WTC11 (cell line): Measurements from ENCODE around the gene WNT11.

ENCODE experiments used
- CREB1 ChIP-seq: sonication (generic); formaldehyde crosslinking; IDR thresholded peaks from 2 replicates; pipeline ENCODE4 v1.8.0; 2023; ENCODE audit warnings: mild to moderate bottlenecking, missing genetic modification reagents
- CTCF ChIP-seq: fragments of 200-600 bp; IDR thresholded peaks from 2 replicates; pipeline ENCODE4 v1.8.0; 2022; ENCODE audit warnings: antibody characterized with exemption
- ETV6 ChIP-seq: sonication (generic); formaldehyde crosslinking; IDR thresholded peaks from 2 replicates; pipeline ENCODE4 v1.8.1; 2022; ENCODE audit warnings: mild to moderate bottlenecking, missing genetic modification reagents
- HMGXB4 ChIP-seq: sonication (generic); formaldehyde crosslinking; IDR thresholded peaks from 2 replicates; pipeline ENCODE4 v1.8.1; 2023; ENCODE audit warnings: mild to moderate bottlenecking, moderate library complexity, missing genetic modification reagents
- MAX ChIP-seq: sonication (generic); formaldehyde crosslinking; IDR thresholded peaks from 2 replicates; pipeline ENCODE4 v1.8.0; 2022; ENCODE audit warnings: mild to moderate bottlenecking, missing genetic modification reagents
- SMAD4 ChIP-seq: sonication (generic); formaldehyde crosslinking; IDR thresholded peaks from 2 replicates; pipeline ENCODE4 v1.8.0; 2022; ENCODE audit warnings: mild to moderate bottlenecking, missing genetic modification reagents
- ZNF121 ChIP-seq: sonication (generic); formaldehyde crosslinking; IDR thresholded peaks from 2 replicates; pipeline ENCODE4 v1.8.0; 2023; ENCODE audit warnings: missing genetic modification reagents
- ZNF423 ChIP-seq: fragments of 250-450 bp; sonication (Bioruptor Pico); IDR thresholded peaks from 2 replicates; pipeline ENCODE4 v2.1.2; 2022; ENCODE audit warnings: mild to moderate bottlenecking, moderate library complexity
- TF ChIP-seq, protein P1 (sequence below): sonication (generic); formaldehyde crosslinking; IDR thresholded peaks from 2 replicates; pipeline ENCODE4 v1.8.1; 2022; ENCODE audit warnings: missing genetic modification reagents, borderline replicate concordance

GRCh38 chr11:76214186-76214585 lies 7.9 kb upstream of the WNT11 start:
- TF ChIP-seq, protein P1, sequence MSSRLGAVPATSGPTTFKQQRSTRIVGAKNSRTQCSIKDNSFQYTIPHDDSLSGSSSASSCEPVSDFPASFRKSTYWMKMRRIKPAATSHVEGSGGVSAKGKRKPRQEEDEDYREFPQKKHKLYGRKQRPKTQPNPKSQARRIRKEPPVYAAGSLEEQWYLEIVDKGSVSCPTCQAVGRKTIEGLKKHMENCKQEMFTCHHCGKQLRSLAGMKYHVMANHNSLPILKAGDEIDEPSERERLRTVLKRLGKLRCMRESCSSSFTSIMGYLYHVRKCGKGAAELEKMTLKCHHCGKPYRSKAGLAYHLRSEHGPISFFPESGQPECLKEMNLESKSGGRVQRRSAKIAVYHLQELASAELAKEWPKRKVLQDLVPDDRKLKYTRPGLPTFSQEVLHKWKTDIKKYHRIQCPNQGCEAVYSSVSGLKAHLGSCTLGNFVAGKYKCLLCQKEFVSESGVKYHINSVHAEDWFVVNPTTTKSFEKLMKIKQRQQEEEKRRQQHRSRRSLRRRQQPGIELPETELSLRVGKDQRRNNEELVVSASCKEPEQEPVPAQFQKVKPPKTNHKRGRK (CRISPR knock-in tag) = no peak
- TF ChIP-seq SMAD4 (no peak), ZNF423 (CRISPR knock-in tag) (no peak), CREB1 (CRISPR knock-in tag) (no peak), ETV6 (no peak), CTCF (no peak), HMGXB4 (CRISPR knock-in tag) (no peak), MAX (CRISPR knock-in tag) (no peak), ZNF121 (CRISPR knock-in tag) (no peak)
